HepG2 (cell line): ENCODE results near the gene DNTTIP2. TPM values are rescaled to one million over a fixed set of nuclear protein-coding genes. Genes with fewer than 3 reads are reported as not detected.

ENCODE experiments used
- ARID4A ChIP-seq: sonication (generic); formaldehyde crosslinking; IDR thresholded peaks from 2 replicates; pipeline ENCODE4 v1.5.0; 2020; ENCODE audit warnings: mild to moderate bottlenecking, missing genetic modification reagents, borderline replicate concordance
- BCLAF1 ChIP-seq: fragments of 450-650 bp; IDR thresholded peaks from 2 replicates; pipeline ENCODE4 v1.6.1; 2017; ENCODE audit warnings: mild to moderate bottlenecking
- FOXA3 ChIP-seq: IDR thresholded peaks from 2 replicates; pipeline ENCODE4 v1.6.1; 2016; ENCODE audit warnings: missing genetic modification reagents, missing compliant biosample characterization
- HNRNPUL1 ChIP-seq: fragments of 200-400 bp; formaldehyde crosslinking; IDR thresholded peaks from 2 replicates; pipeline ENCODE4 v1.6.1; 2017; ENCODE audit warnings: low read depth, mild to moderate bottlenecking, low read length, moderate library complexity
- MATR3 ChIP-seq: sonication (generic); formaldehyde crosslinking; IDR thresholded peaks from 2 replicates; pipeline ENCODE4 v1.4.0; 2020; ENCODE audit warnings: missing genetic modification reagents
- MEF2D ChIP-seq: sonication (generic); formaldehyde crosslinking; IDR thresholded peaks from 2 replicates; pipeline ENCODE4 v1.5.1; 2020; ENCODE audit warnings: mild to moderate bottlenecking, missing genetic modification reagents
- REL ChIP-seq: sonication (generic); formaldehyde crosslinking; conservative IDR thresholded peaks from 2 replicates; pipeline ENCODE4 v1.8.0; 2022; ENCODE audit warnings: mild to moderate bottlenecking, missing genetic modification reagents, moderate library complexity
- RORA ChIP-seq: sonication (generic); formaldehyde crosslinking; IDR thresholded peaks from 2 replicates; pipeline ENCODE4 v1.5.0; 2020; ENCODE audit warnings: mild to moderate bottlenecking, missing genetic modification reagents, moderate library complexity
- SMC3 ChIP-seq: IDR thresholded peaks from 2 replicates; pipeline ENCODE4 v1.6.1; 2011; ENCODE audit warnings: low read length, improper control_type of control experiment
- SP2 ChIP-seq: sonication (generic); formaldehyde crosslinking; IDR thresholded peaks from 2 replicates; pipeline ENCODE4 v1.5.1; 2020; ENCODE audit warnings: mild to moderate bottlenecking, missing genetic modification reagents
- SRY ChIP-seq: sonication (generic); formaldehyde crosslinking; IDR thresholded peaks from 2 replicates; pipeline ENCODE4 v1.8.0; 2022; ENCODE audit warnings: mild to moderate bottlenecking, missing genetic modification reagents
- THAP7 ChIP-seq: sonication (generic); formaldehyde crosslinking; IDR thresholded peaks from 2 replicates; pipeline ENCODE4 v1.8.1; 2023; ENCODE audit warnings: mild to moderate bottlenecking, missing genetic modification reagents
- YY1 ChIP-seq: IDR thresholded peaks from 2 replicates; pipeline ENCODE4 v1.6.1; 2011; ENCODE audit warnings: low read length, low read depth, moderate library complexity, mild to moderate bottlenecking; ENCODE audit not compliant: insufficient read depth, insufficient replicate concordance
- ZHX1 ChIP-seq: sonication (generic); formaldehyde crosslinking; IDR thresholded peaks from 2 replicates; pipeline ENCODE4 v1.8.1; 2022; ENCODE audit warnings: low read depth, mild to moderate bottlenecking, missing genetic modification reagents
- ZNF282 ChIP-seq: fragments of 450-650 bp; IDR thresholded peaks from 2 replicates; pipeline ENCODE4 v1.6.1; 2018; ENCODE audit not compliant: partially characterized antibody
- ZNF331 ChIP-seq: sonication (generic); formaldehyde crosslinking; IDR thresholded peaks from 2 replicates; pipeline ENCODE4 v1.4.0; 2020; ENCODE audit warnings: missing genetic modification reagents
- ZNF382 ChIP-seq: sonication (generic); formaldehyde crosslinking; IDR thresholded peaks from 2 replicates; pipeline ENCODE4 v1.5.0; 2020; ENCODE audit warnings: missing genetic modification reagents, mild to moderate bottlenecking, borderline replicate concordance
- ZNF567 ChIP-seq: sonication (generic); formaldehyde crosslinking; IDR thresholded peaks from 2 replicates; pipeline ENCODE4 v1.8.1; 2023; ENCODE audit warnings: mild to moderate bottlenecking, missing genetic modification reagents, borderline replicate concordance
- ZNF75D ChIP-seq: sonication (generic); formaldehyde crosslinking; IDR thresholded peaks from 2 replicates; pipeline ENCODE4 v1.8.1; 2023; ENCODE audit warnings: missing genetic modification reagents, mild to moderate bottlenecking, borderline replicate concordance
- polyA plus RNA-seq, 8 experiments: library from polyadenylated mRNA; depleted of rRNA in 3 of 8; stranded (reverse) in 7 of 8; unstranded in 1 of 8; fragments of >200 nt; fragmentation: Illumina TruSeq in 4 of 8; extraction: Trizol in 4 of 8; gene quantifications; 2 replicates each; pipeline versions ENCODE4 v1.2.1 to v1.2.3, GENCODE V29; 2011 to 2016; ENCODE audit warnings: low read depth in 4 of 8, missing spikeins in 1 of 8, mixed read lengths in 1 of 8; ENCODE audit not compliant: insufficient read depth in 1 of 8
- total RNA-seq, 5 experiments: library from RNA; depleted of rRNA; stranded (reverse); fragments of >200 nt; fragmentation: Illumina TruSeq; extraction: Trizol; gene quantifications; 2 replicates each; pipeline ENCODE4 v1.2.3, GENCODE V29; 2016; ENCODE audit warnings: low read depth in 1 of 5

The DNTTIP2 gene
- total and polyA plus RNA-seq, 2 of the 13 experiments (the other 11 are each of a cell fraction or from before 2014, with no cell fraction given) = 11.4 to 63.3 TPM

GRCh38 chr1:93878889-93879586 lies at the start of gene DNTTIP2 (continued):
- TF ChIP-seq MATR3 (CRISPR knock-in tag) (no peak), ZNF331 (CRISPR knock-in tag) (peak; percentile 82; the same call in 1 of the 2 replicates), YY1 (peak; percentile 91), FOXA3 (CRISPR knock-in tag) (peak; percentile 53), ARID4A (peak; percentile 94), HNRNPUL1 (no peak), ZNF282 (no peak), ZNF382 (CRISPR knock-in tag) (no peak), RORA (CRISPR knock-in tag) (no peak), THAP7 (CRISPR knock-in tag) (peak; percentile 45; the same call in 1 of the 2 replicates), MEF2D (CRISPR knock-in tag) (0 out of 2 replicates have a peak, but pooled peaks have one; percentile 57), SRY (CRISPR knock-in tag) (peak; percentile 86), ZNF567 (no peak; the same call in 1 of the 2 replicates), ZHX1 (CRISPR knock-in tag) (peak; percentile 83; the same call in 1 of the 2 replicates), BCLAF1 (no peak), REL (CRISPR knock-in tag) (peak; percentile 65; the same call in 1 of the 2 replicates), SP2 (peak; percentile 28; the same call in 1 of the 2 replicates), SMC3 (no peak), ZNF75D (CRISPR knock-in tag) (no peak)
